A549 (cell line): ENCODE measurements around the gene PLXND1.

ENCODE experiments used
- CTCF ChIP-seq: fragments of >200 bp; sonication (Bioruptor Twin); formaldehyde crosslinking; IDR thresholded peaks from 3 replicates; pipeline ENCODE4 v1.5.1; 2016
- EP300 ChIP-seq, 2 experiments: fragments of >200 bp; sonication (Bioruptor Twin); formaldehyde crosslinking; IDR thresholded peaks; 2 replicates in 1 of 2; 3 replicates in 1 of 2; pipeline ENCODE4 v1.6.1; 2016 to 2017
- HOXA7 ChIP-seq: fragments of 250-450 bp; sonication (Bioruptor Pico); IDR thresholded peaks from 2 replicates; pipeline ENCODE4 v1.5.0; 2020; ENCODE audit warnings: mild to moderate bottlenecking, moderate library complexity
- JUN ChIP-seq, 2 experiments: fragments of >200 bp; sonication (Bioruptor Twin); formaldehyde crosslinking; IDR thresholded peaks; 2 replicates in 1 of 2; 3 replicates in 1 of 2; pipeline ENCODE4 v1.6.1; 2016 to 2017
- RNF2 ChIP-seq: fragments of 200-600 bp; sonication (generic); IDR thresholded peaks from 2 replicates; pipeline ENCODE4 v1.6.1; 2016; ENCODE audit warnings: low read depth, mild to moderate bottlenecking, antibody characterized with exemption, moderate library complexity, borderline replicate concordance
- USF2 ChIP-seq: fragments of 450-650 bp; IDR thresholded peaks from 2 replicates; pipeline ENCODE4 v1.6.1; 2014; ENCODE audit warnings: antibody characterized with exemption

- no peak for TF ChIP-seq JUN (IDR thresholded peaks at IDR 0.05)
- TF ChIP-seq CTCF = no peak
- no peak for TF ChIP-seq HOXA7
- no peak for TF ChIP-seq USF2
- no peak for TF ChIP-seq EP300 (IDR thresholded peaks at IDR 0.05)
- TF ChIP-seq RNF2 = no peak
These were observed 10.8 kb downstream of the PLXND1 start for GRCh38 chr3:129595544-129596193.
